GM12891 (cell line): ENCODE data around the gene ADGRB2.

Experiments used
- PAX5 ChIP-seq: IDR thresholded peaks from 2 replicates; pipeline ENCODE4 v1.6.1; 2011; ENCODE audit warnings: low read length, moderate library complexity, mild to moderate bottlenecking; ENCODE audit not compliant: insufficient read depth, severe bottlenecking
- POLR2A ChIP-seq: IDR thresholded peaks from 2 replicates; pipeline ENCODE4 v1.6.1; 2011; ENCODE audit warnings: low read depth, low read length, control low read depth
- POLR2AphosphoS5 ChIP-seq: IDR thresholded peaks from 2 replicates; pipeline ENCODE4 v1.6.1; 2011; ENCODE audit warnings: low read depth, low read length, control low read depth
- POU2F2 ChIP-seq: IDR thresholded peaks from 2 replicates; pipeline ENCODE4 v1.6.1; 2011; ENCODE audit warnings: low read depth, mild to moderate bottlenecking, control low read depth, low read length, moderate library complexity
- SPI1 ChIP-seq: IDR thresholded peaks from 2 replicates; pipeline ENCODE4 v1.6.1; 2011; ENCODE audit warnings: low read depth, low read length, control low read depth
- TAF1 ChIP-seq: IDR thresholded peaks from 2 replicates; pipeline ENCODE4 v1.6.1; 2011; ENCODE audit warnings: low read depth, low read length, control low read depth

DNA sequence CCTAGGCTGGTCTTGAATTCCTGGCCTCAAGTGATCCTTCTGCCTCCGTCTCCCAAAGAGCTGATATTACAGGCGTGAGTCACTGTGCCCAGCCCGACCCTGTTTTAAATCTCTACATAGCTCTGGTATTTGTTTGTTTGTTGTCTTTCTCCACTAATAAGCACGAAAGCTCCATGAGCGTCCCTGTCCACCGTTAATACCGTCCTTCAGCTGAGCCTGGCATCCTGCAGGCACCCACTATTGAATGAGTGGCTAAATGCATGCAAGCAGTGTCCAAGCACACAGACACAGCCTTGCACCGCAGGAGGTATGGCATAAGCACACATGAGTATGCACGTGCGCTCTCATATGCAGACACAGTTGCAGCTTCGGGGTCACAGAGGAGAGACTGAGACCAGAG, 55.8 kb downstream of the ADGRB2 start:
- no peak for TF ChIP-seq POLR2A
- no peak for TF ChIP-seq TAF1
- no peak for TF ChIP-seq POU2F2
- no peak for TF ChIP-seq POLR2AphosphoS5
- TF ChIP-seq SPI1, result no peak
- no peak for TF ChIP-seq PAX5
